ENCODE data around the gene TACR1.

The TACR1 gene

DNA sequence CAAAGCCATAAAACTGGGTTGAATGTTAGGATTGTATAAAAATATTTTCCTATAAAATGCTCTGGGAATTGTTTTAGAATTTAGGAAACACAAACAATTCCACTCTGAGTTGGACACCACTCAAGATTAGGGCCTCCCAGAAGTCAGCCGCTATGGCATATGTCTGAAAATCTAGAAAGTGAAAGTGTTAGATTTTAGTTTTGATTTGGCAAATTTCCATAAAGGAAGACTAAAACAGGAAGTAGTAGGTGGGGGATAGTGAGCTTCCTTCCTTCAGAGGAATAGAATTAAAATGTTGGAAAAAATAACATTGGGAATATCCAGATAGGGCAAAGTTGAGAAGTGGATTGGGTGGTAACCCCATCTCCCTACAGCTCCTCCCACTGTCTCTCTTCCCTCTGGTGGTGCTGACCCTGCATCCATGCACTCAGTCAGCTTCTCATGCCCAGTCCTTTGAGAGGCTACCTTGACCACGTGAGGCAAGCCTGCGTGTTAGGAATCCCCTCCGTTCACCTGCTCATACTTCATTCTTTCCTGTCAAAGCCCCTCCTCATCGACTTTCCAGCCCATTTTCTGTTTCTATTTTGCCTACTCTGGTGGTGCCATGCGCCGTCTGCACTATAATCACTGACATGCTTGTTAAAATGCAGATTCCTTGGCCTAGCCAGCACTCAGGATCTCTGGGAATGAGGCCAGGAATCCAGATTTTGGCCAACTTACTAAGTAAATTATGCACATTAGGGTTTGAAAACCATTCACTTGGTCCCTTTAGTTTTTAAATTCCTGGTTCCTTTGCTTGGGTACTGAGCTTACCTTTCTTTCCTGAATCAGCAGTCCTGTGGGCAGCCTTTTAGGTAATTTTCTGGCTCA is 157.4 kb downstream of the TACR1 start:
- no peaks in the 10 kb centered on the region for H3K27me3 ChIP-seq (ENCODE audit: insufficient read depth, poor library complexity, severe bottlenecking)
- TF ChIP-seq CTCF (IDR thresholded peaks at IDR 0.05; ENCODE audit: poor library complexity, severe bottlenecking) = no peak
- H3K4me3 ChIP-seq (ENCODE audit: severe bottlenecking) = no peak overlapping the region
- no peaks in the 10 kb centered on the region for H3K4me1 ChIP-seq (ENCODE audit: insufficient read depth, poor library complexity, severe bottlenecking)
- DNase-seq (ENCODE audit: low spot score) = no peak
- H3K9me3 ChIP-seq (ENCODE audit: severe bottlenecking) = no peaks in the 10 kb centered on the region
- ATAC-seq (ENCODE audit: low read depth) = no peak
- no peaks in the 10 kb centered on the region for H3K36me3 ChIP-seq (ENCODE audit: low read depth)
- H3K27ac ChIP-seq (ENCODE audit: poor library complexity, severe bottlenecking) = no peak overlapping the region

DNA sequence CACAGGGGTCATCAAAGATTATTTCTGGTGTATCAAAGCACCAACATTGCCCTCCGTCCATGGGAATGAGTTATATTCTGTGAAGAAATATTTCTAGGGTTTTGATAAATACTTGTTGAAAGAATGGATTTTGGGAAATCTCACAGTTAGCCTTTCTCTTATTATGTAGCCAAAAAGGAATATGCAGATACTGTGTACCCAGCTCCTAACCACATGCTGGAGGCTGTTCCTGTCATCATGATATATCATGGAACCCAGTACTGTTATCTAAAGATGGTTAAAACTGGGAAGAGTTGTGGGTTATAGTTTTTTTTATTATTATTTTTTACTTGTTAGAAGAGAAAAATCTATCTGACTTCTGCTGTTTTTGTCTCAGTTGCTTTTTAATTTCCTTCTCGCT is 158.1 kb downstream of the TACR1 start:
- ATAC-seq (ENCODE audit: low read depth) (no peak), DNase-seq (ENCODE audit: low spot score) (no peak)
- Histone ChIP-seq H3K27ac (ENCODE audit: poor library complexity, severe bottlenecking) (no peak overlapping the region), H3K9me3 (ENCODE audit: severe bottlenecking) (no peaks in the 10 kb centered on the region), H3K4me3 (ENCODE audit: severe bottlenecking) (no peak overlapping the region), H3K36me3 (ENCODE audit: low read depth) (no peaks in the 10 kb centered on the region), H3K27me3 (ENCODE audit: insufficient read depth, poor library complexity, severe bottlenecking) (no peaks in the 10 kb centered on the region), H3K4me1 (ENCODE audit: insufficient read depth, poor library complexity, severe bottlenecking) (no peaks in the 10 kb centered on the region)
- no peak for TF ChIP-seq CTCF (IDR thresholded peaks at IDR 0.05; ENCODE audit: poor library complexity, severe bottlenecking)

DNA sequence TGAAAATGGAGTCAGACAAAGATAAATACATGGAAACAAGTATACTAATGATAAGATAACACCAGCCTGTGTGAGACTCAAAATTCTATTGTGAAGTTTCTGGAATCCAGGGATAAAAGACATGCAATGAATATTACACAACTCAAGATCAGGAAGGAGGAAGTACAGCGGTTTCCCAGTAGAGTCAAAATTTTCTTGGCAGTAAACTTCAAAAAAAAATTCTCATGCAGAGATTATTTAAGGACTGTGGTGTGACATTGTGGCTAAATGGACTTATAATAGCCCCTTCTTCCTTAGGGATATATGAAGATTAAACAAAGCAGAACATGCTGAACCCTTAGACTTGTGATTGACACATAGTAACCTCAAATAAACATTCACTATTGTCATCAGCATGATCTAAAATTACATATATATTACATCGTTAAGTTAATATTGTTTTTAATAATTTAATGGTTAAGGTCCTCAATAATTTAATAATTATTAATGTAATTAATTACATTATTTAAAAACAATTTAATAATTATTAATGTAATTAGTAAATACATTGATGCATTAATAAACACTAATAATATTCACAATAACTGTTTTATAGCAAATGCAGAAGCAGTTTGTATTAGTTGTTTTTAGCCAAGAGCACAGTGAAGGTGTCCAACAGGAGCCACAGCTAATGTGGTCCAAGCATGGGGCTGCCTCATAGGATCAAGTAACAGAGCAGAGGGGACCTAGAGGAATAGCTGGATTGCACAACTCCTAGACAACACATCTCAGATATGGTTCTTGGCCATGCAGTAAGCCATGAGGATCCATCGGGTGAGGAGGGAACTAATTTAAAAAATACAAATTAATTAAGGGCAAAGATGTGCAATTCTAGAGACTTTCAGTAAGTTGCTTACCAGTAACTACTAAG is 163.6 kb downstream of the TACR1 start:
- no peaks in the 10 kb centered on the region for H3K9me3 ChIP-seq (ENCODE audit: severe bottlenecking)
- DNase-seq (ENCODE audit: low spot score) (no peak), ATAC-seq (ENCODE audit: low read depth) (no peak)
- no peak overlapping the region for H3K4me3 ChIP-seq (ENCODE audit: severe bottlenecking)
- no peaks in the 10 kb centered on the region for H3K4me1 ChIP-seq (ENCODE audit: insufficient read depth, poor library complexity, severe bottlenecking)
- no peak for TF ChIP-seq CTCF (IDR thresholded peaks at IDR 0.05; ENCODE audit: poor library complexity, severe bottlenecking)
- no peaks in the 10 kb centered on the region for H3K36me3 ChIP-seq (ENCODE audit: low read depth)
- no peaks in the 10 kb centered on the region for H3K27me3 ChIP-seq (ENCODE audit: insufficient read depth, poor library complexity, severe bottlenecking)
- H3K27ac ChIP-seq (ENCODE audit: poor library complexity, severe bottlenecking) = no peak overlapping the region

- Histone ChIP-seq H3K27ac (ENCODE audit: poor library complexity, severe bottlenecking) (no peak overlapping the region), H3K27me3 (ENCODE audit: insufficient read depth, poor library complexity, severe bottlenecking) (no peaks in the 10 kb centered on the region), H3K36me3 (ENCODE audit: low read depth) (no peaks in the 10 kb centered on the region), H3K4me1 (ENCODE audit: insufficient read depth, poor library complexity, severe bottlenecking) (no peaks in the 10 kb centered on the region), H3K9me3 (ENCODE audit: severe bottlenecking) (no peaks in the 10 kb centered on the region), H3K4me3 (ENCODE audit: severe bottlenecking) (no peak overlapping the region)
- ATAC-seq (ENCODE audit: low read depth) (no peak), DNase-seq (ENCODE audit: low spot score) (no peak)
- no peak for TF ChIP-seq CTCF (IDR thresholded peaks at IDR 0.05; ENCODE audit: poor library complexity, severe bottlenecking)
These were observed 165.8 kb downstream of the TACR1 start for GRCh38 chr2:75033516-75033915.
